ENCODE measurements around the gene PLA2G2C.

DNA sequence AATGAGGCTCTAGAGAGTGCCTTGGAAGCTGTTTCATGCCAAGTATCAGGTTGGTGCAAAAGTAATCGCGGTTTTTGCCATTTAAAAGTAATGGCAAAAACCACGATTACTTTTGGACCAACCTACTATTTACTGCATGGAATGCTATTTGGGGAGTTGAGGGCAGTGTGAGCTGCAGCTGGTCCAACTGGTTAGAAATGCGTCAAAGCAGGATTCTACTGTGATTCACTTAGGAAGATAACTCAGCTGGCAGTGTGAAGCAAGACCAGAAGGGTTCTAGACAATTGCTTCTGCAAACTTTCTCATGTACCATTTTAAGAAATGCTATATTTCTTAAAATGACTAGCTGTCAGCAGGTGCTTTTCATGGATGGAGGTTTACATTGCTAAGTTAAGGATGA is 21.2 kb upstream of the PLA2G2C start:
- no peak for TF ChIP-seq TAF1 (conservative IDR thresholded peaks at IDR 0.05)
- no peak for TF ChIP-seq CTCF (IDR thresholded peaks at IDR 0.05; ENCODE audit: low read depth, low read length, missing input control)
- no peak for TF ChIP-seq GABPA (IDR thresholded peaks at IDR 0.05 in 1 of 2, conservative IDR thresholded peaks at IDR 0.05 in 1 of 2)
